Heart left ventricle (tissue), 16 donors: ENCODE results near the gene KIF26A. TPM values are rescaled to one million over a fixed set of nuclear protein-coding genes. Genes with fewer than 3 reads are reported as not detected.

Source experiments
- ATAC-seq, 4 donors: fragments of 200-7000 bp; cut with Tn5 transposase; one replicate each; pipeline ENCODE4 v1.9.1; 2020 to 2022; ENCODE audit warnings: moderate library complexity in 4 of 4, mild to moderate bottlenecking in 3 of 4, moderate number of reproducible peaks in 1 of 4
- DNase-seq, 5 donors: peaks; one replicate each; pipeline ENCODE4 v3.0.0-alpha.2; 2020
- H3K27ac ChIP-seq, 12 donors: fragments of 200-600 bp; sonication (generic) in 4 of 12; one replicate each; pipeline versions ENCODE4 v1.5.0 to v1.8.0; 2016 to 2022; ENCODE audit warnings: mild to moderate bottlenecking in 2 of 12
- H3K27me3 ChIP-seq, 9 donors: fragments of 200-600 bp; sonication (generic) in 2 of 9; one replicate each; pipeline versions ENCODE4 v1.5.1 to v1.8.0; 2016 to 2022; ENCODE audit warnings: mild to moderate bottlenecking in 3 of 9
- H3K36me3 ChIP-seq, 9 donors: fragments of 200-600 bp; sonication (generic) in 2 of 9; one replicate each; pipeline versions ENCODE4 v1.5.0 to v1.8.0; 2018 to 2022; ENCODE audit warnings: mild to moderate bottlenecking in 2 of 9
- H3K4me1 ChIP-seq, 12 donors: fragments of 200-600 bp; sonication (generic) in 4 of 12; one replicate each; pipeline versions ENCODE4 v1.5.0 to v1.8.0; 2016 to 2022; ENCODE audit warnings: mild to moderate bottlenecking in 3 of 12
- H3K4me3 ChIP-seq, 12 donors: fragments of 200-600 bp; sonication (generic) in 4 of 12; one replicate each; pipeline versions ENCODE4 v1.5.0 to v1.8.0; 2017 to 2022; ENCODE audit warnings: mild to moderate bottlenecking in 9 of 12, moderate library complexity in 4 of 12
- H3K9me3 ChIP-seq, 12 donors: fragments of 200-600 bp; sonication (generic) in 4 of 12; one replicate each; pipeline versions ENCODE4 v1.5.0 to v1.8.0; 2016 to 2022; ENCODE audit warnings: mild to moderate bottlenecking in 1 of 12
- POLR2A ChIP-seq, 2 donors: fragments of 450-650 bp; IDR thresholded peaks; one replicate each; pipeline ENCODE4 v1.6.1; 2017; ENCODE audit warnings: antibody characterized with exemption in 2 of 2, mild to moderate bottlenecking in 2 of 2, moderate library complexity in 2 of 2
- WGBS, 4 donors: extraction: QIAGEN DNeasy Blood & Tissue Kit in 2 of 4; methylation state at CpG; one replicate each; pipeline versions ENCODE4 v1.1.5 to v1.1.7; 2013 to 2018; 5-methylcytosine and 5-hydroxymethylcytosine counted together
- intact Hi-C, 10 donors: fragments of 100-400 bp; cut with DNase I; formaldehyde crosslinking; loops; one replicate each; pipeline versions ENCODE4 v1.11.1 to v1.14.2; 2022
- polyA plus RNA-seq, 2 donors: library from polyadenylated mRNA; stranded (reverse); fragments of 200-250 nt; gene quantifications; one replicate each; pipeline ENCODE4 v1.2.3, GENCODE V29; 2013
- total RNA-seq, 9 donors: library from RNA; depleted of rRNA in 2 of 9; stranded (reverse); fragments of >200 nt in 2 of 9; fragmentation: NEBNext Ultra II Directional in 3 of 9; extraction: Animal tissue kit (Norgen Biotek cat#: 25700) in 3 of 9; gene quantifications; one replicate each; pipeline versions ENCODE4 v1.1.0 to v1.2.4, GENCODE V29; 2016 to 2023
- TF ChIP-seq, protein P1 (sequence below), 12 donors: fragments of 200-600 bp; sonication (generic) in 4 of 12; IDR thresholded peaks; one replicate each; pipeline versions ENCODE4 v1.5.0 to v1.8.0; 2018 to 2022; ENCODE audit warnings: antibody characterized with exemption in 12 of 12, mild to moderate bottlenecking in 5 of 12
- donor health status: ischemic (EF 13 %, LVEDD 7.1; RV severe dilation, severe dysfunction).
- donor health status: healthy with polysubstance abuse.
- donor health status: DM: no; HTN: yes; CAD: no.
- donor health status: DM: no; HTN: no; CAD: no.
- donor health status: ischemic (EF 25% LVEDD 6.9; RV normal size, moderate dysfunction).
- donor health status: ischemic (EF 25% LVEDD 5.7; RV mildly dilated, moderate dysfunction).
- donor health status: healthy.
- donor health status: DM: yes; HTN: yes; CAD: no.
- donor health status: ischemic (EF 35%, LVEDD 5.7; RV mildly dilated, moderate dysfunction).
- donor health status: nonischemic (EF 11% LVEDD 7.7; RV severe dilation, severe dysfunction).
- donor health status: DM: yes; HTN: yes; CAD: no.
- donor health status: PGD.
- donor health status: ischemic (EF 29% LVEDD 5.4; RV normal size, mild dysfunction).
- donor health status: nonischemic (EF 23%, LVEDD 6.1; RV moderate dilation, normal function).

KIF26A gene
- total and polyA plus RNA-seq, 11 donors = 4.9 to 12.6 (median 7.8) TPM

GRCh38 chr14:104174051-104174450, 35.7 kb downstream of the KIF26A start:
- Histone ChIP-seq H3K4me1 (peaks cover 0 to 54% (median 28%) of the 10 kb centered on the region in 12 donors), H3K27ac (no peak overlapping the region), H3K9me3 (no peaks in the 10 kb centered on the region), H3K4me3 (no peak overlapping the region), H3K27me3 (no peaks in the 10 kb centered on the region), H3K36me3 (peaks cover 0 to 32% (median 0%) of the 10 kb centered on the region in 9 donors)
- no peak for ATAC-seq
- WGBS, 4 donors = 97% methylated on average over 11 to 22 of the region's 22 CpGs
- no peak for TF ChIP-seq POLR2A (IDR thresholded peaks at IDR 0.05)
- TF ChIP-seq, protein P1, sequence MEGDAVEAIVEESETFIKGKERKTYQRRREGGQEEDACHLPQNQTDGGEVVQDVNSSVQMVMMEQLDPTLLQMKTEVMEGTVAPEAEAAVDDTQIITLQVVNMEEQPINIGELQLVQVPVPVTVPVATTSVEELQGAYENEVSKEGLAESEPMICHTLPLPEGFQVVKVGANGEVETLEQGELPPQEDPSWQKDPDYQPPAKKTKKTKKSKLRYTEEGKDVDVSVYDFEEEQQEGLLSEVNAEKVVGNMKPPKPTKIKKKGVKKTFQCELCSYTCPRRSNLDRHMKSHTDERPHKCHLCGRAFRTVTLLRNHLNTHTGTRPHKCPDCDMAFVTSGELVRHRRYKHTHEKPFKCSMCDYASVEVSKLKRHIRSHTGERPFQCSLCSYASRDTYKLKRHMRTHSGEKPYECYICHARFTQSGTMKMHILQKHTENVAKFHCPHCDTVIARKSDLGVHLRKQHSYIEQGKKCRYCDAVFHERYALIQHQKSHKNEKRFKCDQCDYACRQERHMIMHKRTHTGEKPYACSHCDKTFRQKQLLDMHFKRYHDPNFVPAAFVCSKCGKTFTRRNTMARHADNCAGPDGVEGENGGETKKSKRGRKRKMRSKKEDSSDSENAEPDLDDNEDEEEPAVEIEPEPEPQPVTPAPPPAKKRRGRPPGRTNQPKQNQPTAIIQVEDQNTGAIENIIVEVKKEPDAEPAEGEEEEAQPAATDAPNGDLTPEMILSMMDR (IDR thresholded peaks at IDR 0.05) = no peak
- intact Hi-C loops = loop anchor here in 1 of 10 donors (5.0 kb wide), 1 partner anchor 37 kb away; the partner anchor contains the start of gene KIF26A
- DNase-seq = no peak

DNA sequence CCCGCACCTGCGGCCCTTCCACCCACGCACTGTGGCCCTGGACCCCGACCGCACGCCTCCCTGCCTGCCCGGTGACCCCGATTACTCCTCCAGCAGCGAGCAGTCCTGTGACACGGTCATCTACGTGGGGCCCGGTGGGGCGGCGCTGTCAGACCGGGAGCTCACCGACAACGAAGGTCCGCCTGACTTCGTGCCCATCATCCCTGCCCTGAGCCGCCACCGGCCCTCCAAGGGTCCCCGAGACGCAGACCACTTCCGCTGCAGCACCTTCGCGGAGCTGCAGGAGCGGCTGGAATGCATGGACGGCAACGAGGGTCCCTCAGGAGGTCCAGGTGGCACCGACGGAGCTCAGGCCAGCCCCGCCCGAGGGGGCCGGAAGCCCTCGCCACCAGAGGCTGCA, 36.7 kb downstream of the KIF26A start:
- H3K9me3 ChIP-seq = no peaks in the 10 kb centered on the region
- no peak for TF ChIP-seq POLR2A (IDR thresholded peaks at IDR 0.05)
- TF ChIP-seq, protein P1 (IDR thresholded peaks at IDR 0.05) = no peak
- DNase-seq (no peak), ATAC-seq (no peak)
- no peaks in the 10 kb centered on the region for H3K27me3 ChIP-seq
- WGBS, 4 donors = 92 to 96% (median 95%) methylated on average over 3 to 35 of the region's 35 CpGs
- intact Hi-C loops = no loop called here
- H3K4me1 ChIP-seq = peaks cover 0 to 46% (median 20%) of the 10 kb centered on the region in 12 donors
- no peak overlapping the region for H3K4me3 ChIP-seq
- H3K27ac ChIP-seq = no peak overlapping the region
- peaks cover 0 to 32% (median 0%) of the 10 kb centered on the region in 9 donors for H3K36me3 ChIP-seq

GRCh38 chr14:104175811-104176210, 37.4 kb downstream of the KIF26A start:
- TF ChIP-seq, protein P1 (IDR thresholded peaks at IDR 0.05) = no peak
- no peak for TF ChIP-seq POLR2A (IDR thresholded peaks at IDR 0.05)
- Histone ChIP-seq H3K36me3 (peaks cover 0 to 32% (median 0%) of the 10 kb centered on the region in 9 donors), H3K9me3 (no peaks in the 10 kb centered on the region), H3K27ac (no peak overlapping the region), H3K4me1 (peaks cover 0 to 38% (median 16%) of the 10 kb centered on the region in 12 donors), H3K27me3 (no peaks in the 10 kb centered on the region), H3K4me3 (no peak overlapping the region)
- ATAC-seq (no peak), DNase-seq (no peak)
- 91 to 94% (median 93%) methylated on average over 7 to 26 of the region's 26 CpGs for WGBS, 4 donors
- intact Hi-C loops = no loop called here

DNA sequence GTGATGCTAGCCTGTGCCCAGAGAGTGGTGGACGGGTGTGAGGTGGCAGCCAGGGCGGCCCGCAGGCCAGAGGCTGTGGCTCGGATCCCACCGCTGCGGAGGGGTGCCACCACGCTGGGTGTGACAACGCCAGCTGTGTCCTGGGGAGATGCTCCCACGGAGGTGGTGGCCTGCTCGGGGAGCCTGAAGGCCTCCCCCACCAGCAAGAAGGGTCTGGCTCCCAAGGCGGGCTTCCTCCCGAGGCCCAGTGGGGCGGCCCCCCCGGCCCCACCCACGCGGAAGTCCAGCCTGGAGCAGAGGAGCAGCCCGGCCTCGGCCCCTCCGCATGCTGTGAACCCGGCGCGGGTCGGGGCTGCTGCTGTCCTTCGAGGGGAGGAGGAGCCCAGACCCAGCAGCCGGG, 38.2 kb downstream of the KIF26A start:
- Histone ChIP-seq H3K27me3 (no peaks in the 10 kb centered on the region), H3K9me3 (no peaks in the 10 kb centered on the region), H3K4me3 (no peak overlapping the region), H3K4me1 (peaks cover 0 to 30% (median 10%) of the 10 kb centered on the region in 12 donors), H3K27ac (no peak overlapping the region), H3K36me3 (peaks cover 0 to 32% (median 0%) of the 10 kb centered on the region in 9 donors)
- WGBS, 4 donors = 88 to 93% (median 90%) methylated on average over 9 to 25 of the region's 25 CpGs
- DNase-seq (no peak), ATAC-seq (no peak)
- TF ChIP-seq, protein P1 (IDR thresholded peaks at IDR 0.05) = no peak
- no peak for TF ChIP-seq POLR2A (IDR thresholded peaks at IDR 0.05)
- intact Hi-C loops = no loop called here
